HG03354 (cell line): ENCODE data around the gene FXYD1.

ENCODE experiments used
- ATAC-seq: cut with Tn5 transposase; IDR thresholded peaks from one replicate; pipeline ENCODE4 v1.9.1; 2021; ENCODE audit warnings: mild to moderate bottlenecking; ENCODE audit not compliant: unreplicated experiment, poor library complexity, severe bottlenecking

The FXYD1 gene

GRCh38 chr19:35106898-35107541 lies 31.6 kb upstream of the FXYD1 start:
- ATAC-seq = no peak

- no peak for ATAC-seq
Observed at GRCh38 chr19:35107545-35107944, 31.1 kb upstream of the FXYD1 start.

- no peak for ATAC-seq
Observed at GRCh38 chr19:35108730-35109129, 29.9 kb upstream of the FXYD1 start.

- no peak for ATAC-seq
Observed at GRCh38 chr19:35109395-35110112, 29.1 kb upstream of the FXYD1 start.

GRCh38 chr19:35110974-35111373 lies 27.6 kb upstream of the FXYD1 start:
- ATAC-seq = no peak

- no peak for ATAC-seq
Observed at GRCh38 chr19:35112995-35113688, 25.5 kb upstream of the FXYD1 start.

- ATAC-seq = no peak
Observed at GRCh38 chr19:35114353-35115176, 24.1 kb upstream of the FXYD1 start.

- no peak for ATAC-seq
Observed at GRCh38 chr19:35115177-35115951, 23.3 kb upstream of the FXYD1 start, which contains the start of gene FXYD3. FXYD3 (plus strand) TSS chr19:35115823; CDS start chr19:35119377, 3,554 bp downstream.

GRCh38 chr19:35116072-35116801 lies 22.4 kb upstream of the FXYD1 start:
- ATAC-seq = no peak

GRCh38 chr19:35117116-35117515 lies 21.5 kb upstream of the FXYD1 start:
- no peak for ATAC-seq

GRCh38 chr19:35117799-35118198 lies 20.8 kb upstream of the FXYD1 start:
- no peak for ATAC-seq

GRCh38 chr19:35118268-35119020 lies 20.2 kb upstream of the FXYD1 start:
- ATAC-seq = no peak

GRCh38 chr19:35119091-35119490 lies 19.5 kb upstream of the FXYD1 start:
- ATAC-seq = no peak

GRCh38 chr19:35119578-35120155 lies 19.0 kb upstream of the FXYD1 start:
- no peak for ATAC-seq

GRCh38 chr19:35120492-35120891 lies 18.1 kb upstream of the FXYD1 start:
- no peak for ATAC-seq

- ATAC-seq = no peak
Observed at GRCh38 chr19:35120898-35121297, 17.7 kb upstream of the FXYD1 start.

GRCh38 chr19:35122687-35123551 lies 15.7 kb upstream of the FXYD1 start:
- no peak for ATAC-seq
